ENCODE results near the gene C4orf17.

DNA sequence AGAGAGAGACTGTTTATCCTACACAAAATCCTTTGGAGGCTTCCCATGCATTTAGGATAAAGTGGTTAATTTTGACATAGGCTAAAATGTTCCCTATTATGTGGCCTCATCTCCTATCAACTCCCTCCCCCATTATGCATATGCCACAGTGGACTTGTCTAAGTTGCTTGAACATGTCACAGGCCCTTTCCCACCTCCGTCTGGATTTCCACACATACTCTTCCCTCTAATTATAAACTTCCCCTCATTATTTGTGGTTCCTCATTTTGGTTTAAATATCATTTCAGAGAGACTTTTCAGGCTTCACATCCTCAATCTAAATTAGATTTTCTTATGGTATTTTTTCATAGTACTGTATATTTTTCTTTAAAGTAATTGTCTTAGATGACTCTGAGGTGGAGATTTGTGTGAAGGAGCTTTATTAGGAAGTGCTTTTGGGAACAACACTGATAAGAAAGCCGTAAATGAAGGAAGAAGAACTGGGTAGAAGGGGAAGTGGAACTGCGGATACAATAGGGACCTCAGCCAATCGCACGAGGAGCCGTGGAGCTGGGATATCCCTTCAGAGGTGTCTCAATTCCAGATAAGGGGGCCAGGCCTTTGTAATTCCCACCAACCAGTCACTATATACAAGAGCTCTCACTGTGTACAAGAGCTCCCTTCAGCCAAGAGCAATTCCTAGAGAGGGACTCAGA, 7.9 kb downstream of the C4orf17 start:
- TF ChIP-seq, protein P1, sequence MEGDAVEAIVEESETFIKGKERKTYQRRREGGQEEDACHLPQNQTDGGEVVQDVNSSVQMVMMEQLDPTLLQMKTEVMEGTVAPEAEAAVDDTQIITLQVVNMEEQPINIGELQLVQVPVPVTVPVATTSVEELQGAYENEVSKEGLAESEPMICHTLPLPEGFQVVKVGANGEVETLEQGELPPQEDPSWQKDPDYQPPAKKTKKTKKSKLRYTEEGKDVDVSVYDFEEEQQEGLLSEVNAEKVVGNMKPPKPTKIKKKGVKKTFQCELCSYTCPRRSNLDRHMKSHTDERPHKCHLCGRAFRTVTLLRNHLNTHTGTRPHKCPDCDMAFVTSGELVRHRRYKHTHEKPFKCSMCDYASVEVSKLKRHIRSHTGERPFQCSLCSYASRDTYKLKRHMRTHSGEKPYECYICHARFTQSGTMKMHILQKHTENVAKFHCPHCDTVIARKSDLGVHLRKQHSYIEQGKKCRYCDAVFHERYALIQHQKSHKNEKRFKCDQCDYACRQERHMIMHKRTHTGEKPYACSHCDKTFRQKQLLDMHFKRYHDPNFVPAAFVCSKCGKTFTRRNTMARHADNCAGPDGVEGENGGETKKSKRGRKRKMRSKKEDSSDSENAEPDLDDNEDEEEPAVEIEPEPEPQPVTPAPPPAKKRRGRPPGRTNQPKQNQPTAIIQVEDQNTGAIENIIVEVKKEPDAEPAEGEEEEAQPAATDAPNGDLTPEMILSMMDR (IDR thresholded peaks at IDR 0.05), result no peak
- no peak for TF ChIP-seq POLR2AphosphoS5 (IDR thresholded peaks at IDR 0.05)

All from prostate gland (tissue), 2 donors.